GM18511 (cell line): ENCODE data around the gene RESP18.
A peak's percentile ranks its signal among the peaks of the same experiment; 100 is the strongest.

Source experiments
- ATAC-seq: cut with Tn5 transposase; IDR thresholded peaks from one replicate; pipeline ENCODE4 v1.9.1; 2021; ENCODE audit warnings: mild to moderate bottlenecking, moderate library complexity; ENCODE audit not compliant: unreplicated experiment

RESP18 gene

GRCh38 chr2:219332542-219332941 is at the start of gene RESP18:
RESP18 (minus strand) TSS chr2:219332744.
- ATAC-seq, result no peak

- ATAC-seq, result no peak
Observed at GRCh38 chr2:219381448-219381847, 48.9 kb upstream of the RESP18 start.

- ATAC-seq, result no peak
Observed at GRCh38 chr2:219380926-219381325, 48.4 kb upstream of the RESP18 start.

GRCh38 chr2:219378163-219378851 is 45.8 kb upstream of the RESP18 start:
- ATAC-seq, result no peak

GRCh38 chr2:219369447-219369861 is 36.9 kb upstream of the RESP18 start:
- ATAC-seq, result no peak

GRCh38 chr2:219368690-219369191 is 36.2 kb upstream of the RESP18 start:
- no peak for ATAC-seq

GRCh38 chr2:219362524-219363164 is 30.1 kb upstream of the RESP18 start:
- ATAC-seq, result peak; percentile 96

- peak; percentile 25 for ATAC-seq
Observed at GRCh38 chr2:219362072-219362471, 29.5 kb upstream of the RESP18 start.

GRCh38 chr2:219358170-219359075 is 25.9 kb upstream of the RESP18 start:
- no peak for ATAC-seq

- ATAC-seq, result no peak
Observed at GRCh38 chr2:219356834-219357233, 24.3 kb upstream of the RESP18 start.

GRCh38 chr2:219354582-219354981 is 22.0 kb upstream of the RESP18 start:
- ATAC-seq, result no peak

GRCh38 chr2:219353129-219353528 is 20.6 kb upstream of the RESP18 start:
- ATAC-seq, result no peak

- ATAC-seq, result peak; percentile 74
Observed at GRCh38 chr2:219352448-219353023, 20.0 kb upstream of the RESP18 start.

GRCh38 chr2:219350710-219351221 is 18.2 kb upstream of the RESP18 start:
- no peak for ATAC-seq

GRCh38 chr2:219350215-219350614 is 17.7 kb upstream of the RESP18 start:
- ATAC-seq, result no peak

- no peak for ATAC-seq
Observed at GRCh38 chr2:219344751-219345430, 12.3 kb upstream of the RESP18 start.

- ATAC-seq, result no peak
Observed at GRCh38 chr2:219335373-219335786, 2.8 kb upstream of the RESP18 start.

- no peak for ATAC-seq
Observed at GRCh38 chr2:219334076-219334475, 1.5 kb upstream of the RESP18 start.

GRCh38 chr2:219331560-219332213 is 857 bp downstream of the RESP18 start:
- ATAC-seq, result no peak

GRCh38 chr2:219327719-219328118 is 4.8 kb downstream of the RESP18 start:
- ATAC-seq, result no peak
